Psoas muscle (tissue), 8 donors: Measurements from ENCODE around the gene LMTK2. TPM values are rescaled to one million over a fixed set of nuclear protein-coding genes. Genes with fewer than 3 reads are reported as not detected.

ENCODE experiments used
- ATAC-seq, 4 donors: fragments of 200-7000 bp; cut with Tn5 transposase; one replicate each; pipeline ENCODE4 v1.9.1; 2020; ENCODE audit warnings: moderate library complexity in 3 of 4, mild to moderate bottlenecking in 2 of 4
- DNase-seq, 2 donors: peaks; one replicate each; pipeline ENCODE4 v3.0.0-alpha.2; 2020
- H3K27ac ChIP-seq: fragments of 200-600 bp; one replicate; pipeline ENCODE4 v1.8.0; 2022
- H3K27me3 ChIP-seq, 3 donors: fragments of 200-600 bp in 1 of 3; one replicate each; pipeline versions ENCODE4 v1.6.1 to v1.8.0; 2013 to 2022; ENCODE audit warnings: low read length in 2 of 3, mild to moderate bottlenecking in 2 of 3, moderate library complexity in 1 of 3; ENCODE audit not compliant: insufficient read depth in 3 of 3
- H3K36me3 ChIP-seq, 2 donors: fragments of 200-600 bp in 1 of 2; one replicate each; pipeline versions ENCODE4 v1.6.1 to v1.8.0; 2013 to 2022; ENCODE audit warnings: low read depth in 1 of 2, mild to moderate bottlenecking in 1 of 2, moderate library complexity in 1 of 2; ENCODE audit not compliant: insufficient read depth in 1 of 2
- H3K4me1 ChIP-seq: fragments of 200-600 bp; one replicate; pipeline ENCODE4 v1.8.0; 2022
- H3K4me3 ChIP-seq: fragments of 200-600 bp; one replicate; pipeline ENCODE4 v1.8.0; 2022; ENCODE audit warnings: mild to moderate bottlenecking
- H3K9me3 ChIP-seq: fragments of 200-600 bp; one replicate; pipeline ENCODE4 v1.8.0; 2022
- CTCF ChIP-seq: fragments of 200-600 bp; IDR thresholded peaks from one replicate; pipeline ENCODE4 v1.8.0; 2022; ENCODE audit warnings: antibody characterized with exemption
- WGBS, 3 donors: extraction: QIAGEN DNeasy Blood & Tissue Kit; methylation state at CpG; one replicate each; pipeline versions ENCODE4 v1.1.6 to v1.1.7; 2013; 5-methylcytosine and 5-hydroxymethylcytosine counted together
- intact Hi-C, 2 donors: fragments of 100-400 bp; cut with DNase I; formaldehyde crosslinking; loops; one replicate each; pipeline versions ENCODE4 v1.11.0 to v1.14.2; 2022
- polyA plus RNA-seq, 3 donors: library from polyadenylated mRNA; stranded (reverse); fragments of 200-250 nt; gene quantifications; one replicate each; pipeline ENCODE4 v1.2.3, GENCODE V29; 2013
- total RNA-seq, 4 donors: library from RNA; stranded (reverse); fragmentation: NEBNext Ultra II Directional in 2 of 4; extraction: Animal tissue kit (Norgen Biotek cat#: 25700) in 2 of 4; gene quantifications; one replicate each; pipeline versions ENCODE4 v1.2.1 to v1.2.4, GENCODE V29; 2021 to 2023
- donor health status: healthy with polysubstance abuse.
- donor health status: DM: no; HTN: no; CAD: no; lungs with moderate emphysema.
- donor health status: Bipolar disorder and iron deficiency.
- donor health status: healthy.
- donor health status: DM: yes; HTN: yes; CAD: no.
- donor health status: DM: no; HTN: no; CAD: no.
- donor health status: DM: no; HTN: no; CAD: no.
- donor health status: DM: yes; HTN: yes; CAD: no.

Gene LMTK2
- total and polyA plus RNA-seq, 7 donors = 3.6 to 25.0 (median 13.5) TPM

GRCh38 chr7:98257701-98258100 lies 151.0 kb downstream of the LMTK2 start:
- DNase-seq = no peak
- intact Hi-C loops = no loop called here

More at GRCh38 chr7:98257701-98258100, 151.0 kb downstream of the LMTK2 start:
- no peak for ATAC-seq
- 89 to 97% (median 93%) methylated on average over 6 of the region's 6 CpGs for WGBS, 3 donors
- Histone ChIP-seq H3K4me1 (peaks cover 6% of the 10 kb centered on the region), H3K4me3 (no peak overlapping the region), H3K9me3 (no peaks in the 10 kb centered on the region), H3K27ac (no peak overlapping the region), H3K36me3 (peaks cover 0 to 33% of the 10 kb centered on the region in 2 donors), H3K27me3 (no peaks in the 10 kb centered on the region)
- no peak for TF ChIP-seq CTCF

Other genes with a start within 250 kb of the LMTK2 start
- 10 to 100 TPM in 2 of 4 donors, 1 to 10 TPM in 2; 2.9 to 18.0 (median 9.5) TPM for gene ASNS, start 234.5 kb upstream of the LMTK2 start, total RNA-seq
- gene ASNS, start 234.5 kb upstream of the LMTK2 start, polyA plus RNA-seq = 1 to 10 TPM; 4.4 to 8.5 (median 6.8) TPM
- gene OCM2, start 116.7 kb upstream of the LMTK2 start, total RNA-seq = not detected
- gene OCM2, start 116.7 kb upstream of the LMTK2 start, polyA plus RNA-seq = not detected
- gene BHLHA15, start 104.6 kb downstream of the LMTK2 start, total RNA-seq = not detected
- not detected for gene BHLHA15, start 104.6 kb downstream of the LMTK2 start, polyA plus RNA-seq
- gene TECPR1, start 145.4 kb downstream of the LMTK2 start, total RNA-seq = 10 to 100 TPM in 3 of 4 donors, 1 to 10 TPM in 1; 10.0 to 23.0 (median 18.6) TPM
- 10 to 100 TPM in 2 of 3 donors, 1 to 10 TPM in 1; 7.0 to 14.5 (median 14.0) TPM for gene TECPR1, start 145.4 kb downstream of the LMTK2 start, polyA plus RNA-seq
- 100 to 1,000 TPM; 231 to 529 (median 366) TPM for gene BRI3, start 174.8 kb downstream of the LMTK2 start, total RNA-seq
- gene BRI3, start 174.8 kb downstream of the LMTK2 start, polyA plus RNA-seq = 100 to 1,000 TPM; 301 to 509 (median 443) TPM